Measurements from ENCODE around the gene NF1. TPM values are rescaled to one million over a fixed set of nuclear protein-coding genes. Genes with fewer than 3 reads are reported as not detected.
A peak's percentile ranks its signal among the peaks of the same experiment; 100 is the strongest.

The NF1 gene
- total RNA-seq, 1 donor from 2014 or later = 58.7 TPM

DNA sequence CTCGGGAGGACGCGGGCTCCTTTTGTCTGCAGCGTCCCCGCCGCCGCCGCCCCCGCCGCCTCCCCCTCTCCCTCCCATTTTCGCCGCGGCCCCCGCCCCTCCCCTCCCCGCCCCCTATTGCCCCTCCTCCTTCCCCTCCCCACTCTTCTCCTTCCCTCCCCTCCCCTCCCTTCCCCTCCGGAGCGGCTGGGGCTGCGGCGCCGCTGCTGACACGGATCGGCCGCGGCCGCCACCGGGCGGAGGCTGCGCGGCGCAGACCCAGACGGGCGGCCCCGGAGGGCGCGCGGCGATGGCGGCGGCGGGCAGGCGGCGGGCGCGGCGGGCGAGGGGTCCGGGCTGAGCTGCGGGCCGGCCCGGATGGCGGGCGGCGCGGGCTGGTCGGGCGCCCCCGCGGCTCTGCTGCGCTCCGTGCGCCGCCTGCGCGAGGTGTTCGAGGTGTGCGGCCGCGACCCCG, 296.7 kb downstream of the NF1 start, which contains the start of gene RAB11FIP4:
Gene RAB11FIP4 (plus strand): TSS at position 180 of the 454 bp plus-strand sequence. CDS start 178 bp downstream, at position 358.
- Histone ChIP-seq H3K27me3 (no peaks in the 10 kb centered on the region), H3K4me3 (peak within 1 kb of the TSS; percentile 53 to 55), H3K36me3 (no peaks in the 10 kb centered on the region), H3K27ac (no peak within 1 kb of the TSS), H3K9me3 (no peaks in the 10 kb centered on the region), H3K4me1 (peaks cover 18% of the 10 kb centered on the region)
- DNase-seq (ENCODE audit: extremely low spot score in 2 of 2) = no peak
- intact Hi-C loops (cut with DNase I) = no loop called here
- TF ChIP-seq POLR2A (IDR thresholded peaks at IDR 0.05) (no peak), CTCF (IDR thresholded peaks at IDR 0.05) (no peak), POLR2AphosphoS5 (IDR thresholded peaks at IDR 0.05; ENCODE audit: insufficient read depth in 1 of 2, low read depth in 1 of 2) (no peak)

- Histone ChIP-seq H3K4me1 (peaks cover 18% of the 10 kb centered on the region), H3K36me3 (no peaks in the 10 kb centered on the region), H3K27me3 (no peaks in the 10 kb centered on the region), H3K4me3 (peak overlapping the region; percentile 53 to 55), H3K9me3 (no peaks in the 10 kb centered on the region), H3K27ac (no peak overlapping the region)
- intact Hi-C loops (cut with DNase I) = no loop called here
- TF ChIP-seq POLR2A (IDR thresholded peaks at IDR 0.05) (no peak), POLR2AphosphoS5 (IDR thresholded peaks at IDR 0.05; ENCODE audit: insufficient read depth in 1 of 2, low read depth in 1 of 2) (no peak), CTCF (IDR thresholded peaks at IDR 0.05) (no peak)
- peak in 1 of 2 donors; percentile 79 for DNase-seq (ENCODE audit: extremely low spot score in 2 of 2)
Observed at GRCh38 chr17:31392002-31392855, 297.5 kb downstream of the NF1 start.

DNA sequence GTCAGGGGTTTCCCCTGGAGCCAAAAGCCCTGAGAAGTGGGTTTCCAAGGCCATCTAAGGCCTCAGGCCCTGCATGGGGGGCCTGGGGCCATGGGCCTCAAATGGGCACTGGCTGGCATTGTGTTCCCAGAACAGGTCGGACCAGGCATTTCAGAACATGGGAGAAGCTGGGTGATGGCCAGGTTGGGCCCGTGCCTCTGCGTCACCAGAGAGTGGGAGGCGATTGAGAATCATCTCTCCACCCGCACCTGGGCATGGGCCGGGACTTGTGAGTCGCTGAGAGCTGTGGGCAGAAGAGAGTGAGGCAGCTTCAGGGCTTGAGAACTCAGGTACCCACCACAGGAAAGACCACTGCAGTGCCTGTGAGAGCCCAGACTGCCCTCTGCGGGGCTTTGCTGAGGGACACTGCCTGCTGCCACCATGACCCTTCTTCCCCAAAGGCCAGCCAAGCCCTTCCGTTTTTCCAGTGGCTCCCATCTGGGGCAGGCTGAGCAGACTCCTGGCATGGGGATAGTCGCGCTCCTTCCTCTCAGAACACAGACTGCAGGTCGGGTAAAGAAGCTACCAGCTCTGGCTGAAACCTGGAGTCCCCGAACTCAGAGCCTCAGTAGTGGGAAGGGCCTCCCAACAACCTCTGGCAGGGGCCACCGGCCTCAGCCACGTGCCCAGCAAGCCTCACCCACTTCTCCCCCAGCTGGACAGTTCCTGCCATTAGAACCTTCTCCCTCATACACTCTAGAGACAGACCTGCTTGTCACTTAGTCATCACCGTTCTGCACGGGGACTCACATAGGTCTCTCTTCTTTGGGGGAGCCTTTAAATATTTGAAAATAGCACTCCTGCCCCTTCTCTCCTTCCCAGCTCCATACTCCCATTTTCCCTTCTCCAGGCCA, 298.3 kb downstream of the NF1 start:
- H3K9me3 ChIP-seq = no peaks in the 10 kb centered on the region
- no peak overlapping the region for H3K4me3 ChIP-seq
- DNase-seq (ENCODE audit: extremely low spot score in 2 of 2) = peak in 1 of 2 donors; percentile 87
- no peak overlapping the region for H3K27ac ChIP-seq
- intact Hi-C loops (cut with DNase I) = no loop called here
- H3K4me1 ChIP-seq = peaks cover 18% of the 10 kb centered on the region
- TF ChIP-seq CTCF (IDR thresholded peaks at IDR 0.05) (no peak), POLR2AphosphoS5 (IDR thresholded peaks at IDR 0.05; ENCODE audit: insufficient read depth in 1 of 2, low read depth in 1 of 2) (no peak), POLR2A (IDR thresholded peaks at IDR 0.05) (no peak)
- no peaks in the 10 kb centered on the region for H3K27me3 ChIP-seq
- no peaks in the 10 kb centered on the region for H3K36me3 ChIP-seq

GRCh38 chr17:31393749-31394146, 299.0 kb downstream of the NF1 start:
- Histone ChIP-seq H3K27ac (no peak overlapping the region), H3K4me1 (peaks cover 18% of the 10 kb centered on the region), H3K4me3 (no peak overlapping the region), H3K27me3 (no peaks in the 10 kb centered on the region), H3K36me3 (no peaks in the 10 kb centered on the region), H3K9me3 (no peaks in the 10 kb centered on the region)
- intact Hi-C loops (cut with DNase I) = no loop called here
- DNase-seq (ENCODE audit: extremely low spot score in 2 of 2) = peak; percentile 54 to 64
- TF ChIP-seq POLR2A (IDR thresholded peaks at IDR 0.05) (no peak), CTCF (IDR thresholded peaks at IDR 0.05) (no peak), POLR2AphosphoS5 (IDR thresholded peaks at IDR 0.05; ENCODE audit: insufficient read depth in 1 of 2, low read depth in 1 of 2) (no peak)
